Left cardiac atrium (tissue), 4 donors: ENCODE results near the gene TEX22. TPM values are rescaled to one million over a fixed set of nuclear protein-coding genes. Genes with fewer than 3 reads are reported as not detected.

Source experiments
- ATAC-seq, 2 donors: fragments of 200-7000 bp; cut with Tn5 transposase; one replicate each; pipeline ENCODE4 v1.9.1; 2020; ENCODE audit warnings: mild to moderate bottlenecking in 2 of 2, moderate library complexity in 2 of 2
- DNase-seq: peaks from one replicate; pipeline ENCODE4 v3.0.0-alpha.2; 2020
- intact Hi-C, 2 donors: fragments of 100-400 bp; cut with DNase I; formaldehyde crosslinking; loops; one replicate each; pipeline versions ENCODE4 v1.14.1 to v1.15.1; 2022 to 2023
- total RNA-seq, 2 donors: library from RNA; stranded (reverse); fragmentation: NEBNext Ultra II Directional; extraction: Animal tissue kit (Norgen Biotek cat#: 25700); gene quantifications; one replicate each; pipeline ENCODE4 v1.2.1, GENCODE V29; 2021
- donor health status: DM: no; HTN: yes; CAD: no.
- donor health status: DM: no; HTN: yes; CAD: no; lungs with severe emphysema.
- donor health status: DM: yes; HTN: yes; CAD: no.
- donor health status: Dilated cardiomyopathy.

The TEX22 gene
- total RNA-seq, 2 donors from 2014 or later, result 0.77 to 1.6 TPM

GRCh38 chr14:105442834-105443233, 44.5 kb downstream of the TEX22 start:
- DNase-seq (no peak), ATAC-seq (no peak)
- intact Hi-C loops, result no loop called here

GRCh38 chr14:105444859-105445258, 46.5 kb downstream of the TEX22 start:
- DNase-seq, result no peak
- no peak for ATAC-seq
- intact Hi-C loops, result loop anchor here in 1 of 2 donors (5.0 kb wide), 1 partner anchor 73 kb away; no protein-coding TSS in a partner anchor

GRCh38 chr14:105445290-105445689, 47.0 kb downstream of the TEX22 start:
- DNase-seq (no peak), ATAC-seq (no peak)
- intact Hi-C loops, result loop anchor here in 1 of 2 donors (5.0 kb wide), 1 partner anchor 73 kb away; no protein-coding TSS in a partner anchor

GRCh38 chr14:105445901-105446845, 47.8 kb downstream of the TEX22 start:
- ATAC-seq (no peak), DNase-seq (no peak)
- intact Hi-C loops, result loop anchor here in 1 of 2 donors (5.0 kb wide), 1 partner anchor 74 kb away; no protein-coding TSS in a partner anchor

DNA sequence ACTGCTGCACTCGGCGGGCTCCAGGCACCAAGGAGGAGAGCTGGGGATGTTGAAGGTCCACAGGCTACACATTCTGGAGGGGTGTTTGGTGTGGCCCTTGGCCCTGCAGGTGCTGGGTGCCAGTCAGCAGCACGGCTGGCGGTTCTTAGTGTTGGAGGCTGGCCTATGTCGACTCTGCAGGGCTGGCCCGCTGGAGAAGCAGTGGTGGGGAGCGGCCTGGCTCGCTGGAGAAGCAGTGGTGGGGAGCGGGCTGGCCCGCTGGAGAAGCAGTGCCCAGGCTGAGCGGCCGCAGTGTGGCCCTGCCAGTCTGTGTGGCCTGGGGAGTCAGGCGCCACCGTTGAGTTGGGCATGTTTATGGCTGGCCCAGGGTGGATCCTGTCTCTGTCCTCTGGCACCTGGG, 48.6 kb downstream of the TEX22 start:
- intact Hi-C loops, result loop anchor here in 1 of 2 donors (5.0 kb wide), 1 partner anchor 75 kb away; no protein-coding TSS in a partner anchor
- DNase-seq, result no peak
- ATAC-seq, result no peak

DNA sequence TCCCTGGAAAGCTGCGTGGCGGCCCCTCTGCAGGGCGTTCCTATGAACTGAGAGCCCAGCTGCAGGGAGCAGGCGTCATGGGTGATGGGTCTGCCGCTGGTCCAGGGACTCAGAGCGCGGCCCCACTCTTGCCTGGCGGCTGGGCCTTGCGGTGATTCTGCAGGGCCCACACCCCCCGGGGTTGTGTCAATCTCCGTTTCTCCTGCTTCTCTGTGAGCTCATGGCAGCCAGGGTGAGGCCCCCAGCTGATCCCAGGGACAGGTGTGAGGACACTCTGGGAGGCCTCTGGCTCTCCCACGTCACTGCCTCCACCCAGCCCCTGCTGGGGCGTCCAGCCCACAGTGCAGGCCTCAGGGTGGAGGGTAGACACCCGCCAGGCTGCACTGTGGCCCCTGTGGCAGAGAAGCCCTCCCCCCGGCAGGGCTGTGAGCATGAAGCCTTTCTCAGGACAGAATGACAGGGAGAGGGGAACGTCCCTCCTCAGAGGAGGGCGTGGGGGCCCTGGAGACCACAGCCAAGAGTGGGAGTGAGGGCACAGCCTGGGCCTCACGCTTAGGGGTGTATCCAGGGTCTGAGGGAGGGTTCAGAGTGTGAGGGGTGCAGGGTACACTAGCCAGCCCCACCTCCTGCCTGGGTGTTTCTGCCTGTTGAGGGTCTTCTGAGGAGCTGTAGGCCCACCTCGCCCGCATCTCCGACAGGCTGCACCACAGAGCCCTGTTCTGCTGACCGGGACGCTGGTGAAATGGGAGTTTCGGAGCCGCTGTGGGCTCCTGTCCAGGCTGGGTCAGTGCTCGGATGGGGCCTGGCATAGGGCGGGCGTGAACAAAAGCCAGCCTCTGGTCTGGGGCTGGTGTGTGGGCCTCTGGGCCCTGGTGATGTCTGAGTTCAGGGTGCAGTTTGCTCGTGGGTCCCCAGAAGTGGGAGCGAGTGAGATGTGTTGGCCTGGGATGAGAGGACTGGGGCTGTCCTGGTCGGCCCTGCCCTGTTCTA, 49.6 kb downstream of the TEX22 start:
- ATAC-seq (peak; percentile 1 to 2), DNase-seq (no peak)
- intact Hi-C loops, result loop anchor here in 1 of 2 donors (2.0 to 5.0 kb wide), 2 partner anchors 41 to 76 kb away; no protein-coding TSS in a partner anchor

GRCh38 chr14:105448706-105449111, 50.4 kb downstream of the TEX22 start:
- DNase-seq, result peak; percentile 81
- ATAC-seq, result peak; percentile 86 to 90
- intact Hi-C loops, result loop anchor here in 1 of 2 donors (2.0 to 5.0 kb wide), 2 partner anchors 40 to 76 kb away; no protein-coding TSS in a partner anchor

DNA sequence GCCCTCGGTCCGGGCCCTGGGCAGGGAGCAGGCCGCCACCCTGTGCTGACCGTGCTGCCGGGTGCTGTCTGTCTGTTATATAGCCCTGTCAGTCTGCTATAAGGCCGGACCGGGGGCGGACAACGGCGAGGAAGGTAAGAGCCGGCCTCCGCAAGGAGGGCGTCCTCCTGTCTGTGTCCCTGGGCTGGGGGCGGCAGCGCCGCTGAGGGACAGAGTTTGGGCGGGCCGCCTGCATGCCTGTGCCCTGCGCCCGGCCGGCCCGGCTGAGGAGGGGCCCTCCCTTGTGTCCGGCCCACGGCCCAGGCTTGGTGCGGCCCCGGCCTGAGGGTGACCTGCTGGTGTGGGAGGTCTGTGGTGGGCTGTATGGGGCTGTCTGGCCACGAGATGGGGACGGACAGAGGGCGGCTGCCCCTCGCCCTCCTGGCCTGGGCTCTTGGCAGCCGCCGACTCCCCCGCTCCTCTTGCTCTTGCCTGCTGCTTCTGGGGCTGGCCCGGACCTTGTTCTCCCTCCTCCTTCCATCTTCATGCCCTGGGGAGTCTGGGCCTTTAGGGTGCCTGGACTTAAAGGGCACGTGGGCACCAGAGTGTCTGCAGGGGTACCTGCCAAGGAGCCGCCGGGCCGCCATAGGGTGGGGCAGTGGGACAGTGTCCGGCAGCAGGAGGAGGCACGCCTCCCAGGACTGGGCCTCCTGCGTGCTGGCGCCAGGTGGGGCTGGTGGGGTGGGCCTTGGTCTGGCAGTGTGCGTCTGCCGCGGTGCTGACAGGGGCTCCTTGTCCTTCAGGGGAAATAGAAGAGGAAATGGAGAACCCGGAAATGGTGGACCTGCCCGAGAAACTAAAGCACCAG, 51.2 kb downstream of the TEX22 start:
- DNase-seq, result no peak
- intact Hi-C loops, result loop anchor here in 1 of 2 donors (2.0 to 5.0 kb wide), 2 partner anchors 39 to 77 kb away; no protein-coding TSS in a partner anchor
- ATAC-seq, result peak in 1 of 2 donors; percentile 2

DNA sequence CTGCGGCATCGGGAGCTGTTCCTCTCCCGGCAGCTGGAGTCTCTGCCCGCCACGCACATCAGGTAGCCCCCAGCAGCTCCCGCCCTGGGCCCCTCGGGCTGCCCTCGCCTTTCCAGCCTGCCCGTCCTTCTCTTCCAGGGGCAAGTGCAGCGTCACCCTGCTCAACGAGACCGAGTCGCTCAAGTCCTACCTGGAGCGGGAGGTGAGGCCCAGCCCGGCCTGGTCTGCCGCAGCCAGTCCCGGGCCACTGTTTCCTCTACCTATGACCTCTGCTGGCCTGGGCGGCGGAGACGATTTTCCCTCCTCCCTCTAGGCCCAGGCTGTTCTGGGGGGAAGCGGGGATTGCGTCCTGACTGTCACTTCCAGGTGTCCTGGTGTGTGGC, 51.8 kb downstream of the TEX22 start:
- intact Hi-C loops, result no loop called here
- DNase-seq (no peak), ATAC-seq (no peak)

- intact Hi-C loops, result no loop called here
- DNase-seq (no peak), ATAC-seq (no peak)
Observed at GRCh38 chr14:105450864-105451720, 52.8 kb downstream of the TEX22 start.

GRCh38 chr14:105452963-105453362, 54.6 kb downstream of the TEX22 start:
- DNase-seq, result no peak
- intact Hi-C loops, result no loop called here
- no peak for ATAC-seq

DNA sequence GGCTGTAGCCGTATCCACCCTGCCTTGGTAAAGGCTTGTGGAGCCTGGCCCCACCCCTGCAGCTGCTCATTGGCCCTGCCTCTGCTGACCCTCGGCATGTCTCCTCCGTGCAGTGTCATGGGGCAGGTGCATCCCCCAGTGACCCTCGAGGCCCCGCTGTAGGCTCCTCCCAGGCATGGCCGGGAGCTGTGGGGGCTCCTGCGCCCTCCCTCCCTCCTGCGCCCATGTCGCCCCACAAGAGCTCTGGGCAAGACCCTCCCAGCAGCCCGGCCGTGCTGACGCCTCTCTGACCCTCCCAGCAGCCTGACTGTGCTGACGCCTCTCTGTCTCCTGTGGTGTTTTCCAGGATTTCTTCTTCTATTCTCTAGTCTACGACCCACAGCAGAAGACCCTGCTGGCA, 55.5 kb downstream of the TEX22 start:
- intact Hi-C loops, result no loop called here
- DNase-seq, result no peak

GRCh38 chr14:105455086-105455640, 56.8 kb downstream of the TEX22 start:
- ATAC-seq, result no peak
- peak; percentile 19 for DNase-seq
- intact Hi-C loops, result no loop called here

More for the DNA sequence above, 55.5 kb downstream of the TEX22 start:
- ATAC-seq, result no peak

DNA sequence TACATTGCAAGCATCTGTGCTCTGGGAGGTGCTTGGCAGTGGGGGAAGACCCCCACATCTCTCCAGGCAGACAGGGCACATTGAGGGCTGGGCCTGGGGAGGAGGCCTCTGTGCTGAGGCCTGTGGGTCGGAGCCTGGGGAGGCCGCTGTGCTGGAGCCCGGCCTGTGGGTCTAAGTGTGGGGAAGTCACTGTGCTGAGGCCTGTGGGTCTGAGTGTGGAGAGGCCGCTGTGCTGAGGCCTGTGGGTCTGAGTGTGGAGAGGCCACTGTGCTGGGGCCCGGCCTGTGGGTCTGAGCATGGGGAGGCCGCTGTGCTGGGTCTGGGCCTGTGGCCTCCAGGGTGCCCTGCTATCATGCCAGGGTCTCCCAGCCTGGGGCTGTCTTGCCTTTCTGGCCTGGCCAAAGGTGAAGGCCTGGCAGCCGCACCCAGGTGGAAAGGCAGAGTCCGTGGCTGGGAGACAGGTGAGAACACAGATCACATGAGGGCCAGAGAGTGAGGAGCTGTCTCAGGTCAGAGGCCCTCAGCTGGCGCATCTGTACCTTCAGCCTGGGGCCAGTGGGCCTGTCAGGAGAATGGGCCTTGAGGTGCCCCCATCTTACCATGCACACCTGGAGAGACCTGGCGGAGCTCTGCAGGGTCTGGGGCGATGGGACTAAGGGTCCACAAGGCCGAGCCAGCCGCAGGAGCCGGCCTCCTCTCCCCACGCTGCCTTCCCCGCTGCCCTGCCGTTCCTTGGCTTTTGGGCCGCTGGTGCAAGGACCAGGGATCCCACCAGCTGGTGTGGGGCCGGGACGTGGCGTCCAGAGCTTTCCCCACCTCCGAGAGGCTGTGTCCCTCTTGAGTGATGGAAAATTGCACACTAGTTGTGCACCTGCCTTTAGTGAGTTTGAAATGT, 57.7 kb downstream of the TEX22 start:
- intact Hi-C loops, result no loop called here
- ATAC-seq (no peak), DNase-seq (peak; percentile 21)

DNA sequence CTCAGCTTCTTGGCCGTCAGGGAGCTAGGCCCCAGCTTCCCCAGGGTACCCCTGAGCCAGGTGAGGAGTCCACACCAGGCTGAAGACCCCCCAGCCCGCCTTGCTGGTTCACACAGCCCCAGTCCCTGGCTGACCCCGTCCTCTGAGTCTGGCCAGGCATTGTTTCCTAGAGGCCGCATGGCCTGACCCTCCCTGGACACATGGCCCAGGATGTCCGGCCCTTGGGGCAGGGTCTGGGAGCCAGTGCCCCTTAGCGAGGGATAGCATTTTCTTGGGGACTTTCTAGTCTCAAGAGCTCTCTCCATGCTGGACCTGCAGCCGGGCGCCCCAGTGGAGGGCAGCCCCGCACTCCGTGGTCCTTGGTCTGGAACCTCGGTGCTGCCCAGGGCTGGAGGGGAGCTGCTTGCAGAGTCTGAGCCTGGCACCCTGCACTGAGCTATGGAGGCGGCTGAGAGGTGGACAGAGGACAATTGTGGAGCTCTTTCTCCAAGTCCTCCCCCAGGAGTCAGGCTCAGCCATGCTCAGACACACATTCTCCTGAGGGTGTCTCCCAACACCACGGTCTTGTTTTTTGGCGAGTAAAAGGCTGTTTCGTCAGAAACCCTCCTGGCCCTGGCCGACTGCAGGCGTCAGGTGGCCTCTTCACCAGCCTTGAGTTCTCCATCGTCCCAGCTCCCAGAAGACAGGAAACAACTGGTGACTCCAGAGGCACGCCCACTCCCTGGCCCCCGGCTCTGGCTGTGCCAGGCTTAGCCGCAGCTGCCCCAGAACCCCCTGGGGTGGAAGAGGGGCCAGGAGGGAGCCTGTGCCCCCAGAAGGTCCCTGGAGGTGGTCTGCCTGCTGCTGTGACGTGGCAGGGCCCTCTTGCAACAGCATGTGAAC, 58.6 kb downstream of the TEX22 start:
- ATAC-seq (peak in 1 of 2 donors; percentile 29), DNase-seq (peak; percentile 19)
- intact Hi-C loops, result no loop called here
